GM19395 (cell line): ENCODE data around the gene GGTLC1.

ENCODE experiments used
- ATAC-seq: cut with Tn5 transposase; IDR thresholded peaks from one replicate; pipeline ENCODE4 v1.9.1; 2021; ENCODE audit warnings: mild to moderate bottlenecking, moderate library complexity; ENCODE audit not compliant: unreplicated experiment

The GGTLC1 gene

GRCh38 chr20:23966927-23967615 lies 21.5 kb downstream of the GGTLC1 start:
- no peak for ATAC-seq

- no peak for ATAC-seq
Measured at GRCh38 chr20:23966298-23966697, 22.3 kb downstream of the GGTLC1 start.

GRCh38 chr20:23963941-23964340 lies 24.6 kb downstream of the GGTLC1 start:
- no peak for ATAC-seq

- ATAC-seq = no peak
Measured at GRCh38 chr20:23962272-23962671, 26.3 kb downstream of the GGTLC1 start.

- ATAC-seq = no peak
Measured at GRCh38 chr20:23959054-23959453, 29.5 kb downstream of the GGTLC1 start.

- no peak for ATAC-seq
Measured at GRCh38 chr20:23955896-23956295, 32.7 kb downstream of the GGTLC1 start.

GRCh38 chr20:23954008-23954745 lies 34.4 kb downstream of the GGTLC1 start:
- ATAC-seq = no peak

GRCh38 chr20:23946206-23946605 lies 42.4 kb downstream of the GGTLC1 start:
- ATAC-seq = no peak

GRCh38 chr20:23943304-23943703 lies 45.3 kb downstream of the GGTLC1 start:
- ATAC-seq = no peak

- no peak for ATAC-seq
Measured at GRCh38 chr20:23939641-23940040, 48.9 kb downstream of the GGTLC1 start.

- ATAC-seq = no peak
Measured at GRCh38 chr20:23939063-23939462, 49.5 kb downstream of the GGTLC1 start.

GRCh38 chr20:23938118-23938438 lies 50.5 kb downstream of the GGTLC1 start:
- no peak for ATAC-seq

GRCh38 chr20:23937303-23938117 lies 51.1 kb downstream of the GGTLC1 start:
- ATAC-seq = peak; percentile 77
